Sigmoid colon (tissue), 4 donors: Measurements from ENCODE around the gene BAG2.

ENCODE experiments used
- EP300 ChIP-seq, 4 donors: sonication (generic); formaldehyde crosslinking; IDR thresholded peaks; one replicate each; pipeline ENCODE4 v1.6.1; 2017; ENCODE audit warnings: antibody characterized with exemption in 4 of 4
- POLR2A ChIP-seq, 2 donors: fragments of 450-650 bp; IDR thresholded peaks; one replicate each; pipeline ENCODE4 v1.6.1; 2016; ENCODE audit warnings: antibody characterized with exemption in 2 of 2, mild to moderate bottlenecking in 2 of 2, moderate library complexity in 2 of 2

GRCh38 chr6:57135885-57136284, 36.2 kb upstream of the BAG2 start:
- TF ChIP-seq POLR2A (IDR thresholded peaks at IDR 0.05) (no peak), EP300 (IDR thresholded peaks at IDR 0.05) (no peak)
